Stimulated activated CD8-positive, alpha-beta memory T cell treated with anti-CD3 and anti-CD28 coated beads, Interleukin-12 subunit alpha, Interleukin-12 subunit beta, amount 100 ng/mL, for 4 hours (primary cell): Measurements from ENCODE around the gene IPO8.
"Not testable (repeated sequence)": the region's sequence is repeated elsewhere in the genome, so short reads cannot be mapped to it uniquely, and the experiment has no call there.

ENCODE experiments used
- DNase-seq: peaks from one replicate; pipeline ENCODE4 v3.0.0-alpha.2; 2020; ENCODE audit warnings: low read depth

Gene IPO8

DNA sequence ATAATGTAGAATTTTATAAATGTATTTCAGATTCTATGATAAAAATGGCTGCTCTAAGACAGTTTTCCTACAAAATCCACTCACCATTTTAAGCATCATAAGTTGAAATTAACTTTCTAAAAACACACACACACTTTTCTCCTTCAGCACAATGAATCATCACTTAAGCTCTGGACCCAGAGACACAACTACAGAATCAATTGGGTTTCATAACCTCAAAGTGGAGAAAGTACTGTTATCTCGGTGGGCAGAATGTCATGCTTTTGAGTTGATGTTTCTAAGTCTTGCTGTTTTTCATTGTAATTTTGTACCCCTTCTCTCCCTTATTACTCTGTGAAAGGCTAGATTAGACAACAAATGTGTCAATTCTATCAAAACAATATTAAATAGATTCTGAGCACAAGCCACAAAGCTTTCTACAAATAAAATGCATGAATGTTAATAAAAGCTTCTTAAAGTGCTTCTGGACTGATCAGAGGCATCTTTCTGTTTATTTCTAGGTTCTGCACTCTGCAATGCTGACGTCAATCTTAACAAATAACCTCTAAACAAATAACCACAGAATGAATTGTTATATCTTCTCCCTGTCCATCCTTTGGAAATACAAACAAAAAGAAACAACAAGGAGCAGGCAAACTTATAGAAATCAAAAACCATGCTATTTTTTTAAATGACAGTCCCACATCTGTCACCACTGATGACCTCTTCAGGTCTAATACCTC, 8.2 kb downstream of the IPO8 start:
- no peak for DNase-seq

GRCh38 chr12:30679241-30679640, 16.4 kb downstream of the IPO8 start:
- no peak for DNase-seq

GRCh38 chr12:30678221-30678620, 17.4 kb downstream of the IPO8 start:
- DNase-seq = no peak

DNA sequence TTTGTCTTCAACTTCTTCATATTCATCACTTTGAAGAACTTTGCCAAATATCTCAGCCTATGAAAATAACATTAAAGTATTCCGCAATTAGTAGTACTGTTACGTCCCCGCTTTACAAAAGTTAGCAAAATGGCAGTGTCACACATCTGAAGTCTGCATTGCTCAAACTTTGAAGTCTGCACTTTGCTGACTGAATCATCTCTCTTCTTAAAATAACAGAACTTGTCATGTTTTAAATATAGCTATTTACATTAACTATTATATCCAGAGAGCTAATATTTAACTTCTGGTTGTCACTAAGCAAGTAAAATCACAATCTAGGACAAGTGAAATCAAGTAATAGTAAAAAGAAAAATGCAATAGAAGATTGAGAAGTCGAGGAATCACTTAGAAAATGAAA, 34.5 kb downstream of the IPO8 start:
- no peak for DNase-seq

- no peak for DNase-seq
Observed at GRCh38 chr12:30652034-30652696, 43.5 kb downstream of the IPO8 start.

DNA sequence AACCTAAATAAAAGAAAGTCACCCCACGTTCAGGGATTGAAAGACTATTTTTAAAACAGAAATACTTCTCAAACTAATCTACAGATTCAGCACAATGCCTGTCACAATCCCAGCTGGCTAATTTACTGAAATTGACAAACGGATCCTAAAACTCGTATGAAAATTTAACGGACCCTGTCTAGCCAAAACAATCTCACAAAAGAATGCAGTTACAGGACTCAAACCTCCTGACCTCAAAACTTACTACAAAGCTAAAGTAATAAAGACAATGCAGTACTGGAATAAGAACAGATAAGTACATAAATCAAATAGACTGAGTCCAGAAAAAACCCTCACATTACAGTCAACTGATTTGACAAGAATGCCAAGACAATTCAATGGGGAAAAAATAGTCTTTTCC, 48.8 kb downstream of the IPO8 start:
- no peak for DNase-seq

GRCh38 chr12:30643366-30643765, 52.3 kb downstream of the IPO8 start:
- no peak for DNase-seq

GRCh38 chr12:30640392-30640791, 55.3 kb downstream of the IPO8 start:
- no peak for DNase-seq

GRCh38 chr12:30635385-30635784, 60.3 kb downstream of the IPO8 start:
- no peak for DNase-seq

GRCh38 chr12:30631740-30632139, 63.9 kb downstream of the IPO8 start:
- no peak for DNase-seq

DNA sequence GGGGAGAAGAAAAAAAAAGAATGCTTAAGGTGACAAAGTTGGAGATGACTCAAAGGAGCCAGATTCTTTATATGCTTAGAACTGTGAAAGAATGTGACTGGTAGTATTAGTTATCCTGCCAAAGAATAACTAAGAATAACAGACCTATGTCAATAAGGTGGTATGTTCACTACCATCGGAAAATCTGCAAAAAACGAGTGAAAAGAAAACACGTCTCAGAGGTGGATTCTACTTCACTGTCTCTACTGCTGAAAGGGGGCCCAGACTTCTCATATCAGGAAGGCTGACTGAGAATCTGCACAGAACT, 64.7 kb downstream of the IPO8 start:
- no peak for DNase-seq

DNA sequence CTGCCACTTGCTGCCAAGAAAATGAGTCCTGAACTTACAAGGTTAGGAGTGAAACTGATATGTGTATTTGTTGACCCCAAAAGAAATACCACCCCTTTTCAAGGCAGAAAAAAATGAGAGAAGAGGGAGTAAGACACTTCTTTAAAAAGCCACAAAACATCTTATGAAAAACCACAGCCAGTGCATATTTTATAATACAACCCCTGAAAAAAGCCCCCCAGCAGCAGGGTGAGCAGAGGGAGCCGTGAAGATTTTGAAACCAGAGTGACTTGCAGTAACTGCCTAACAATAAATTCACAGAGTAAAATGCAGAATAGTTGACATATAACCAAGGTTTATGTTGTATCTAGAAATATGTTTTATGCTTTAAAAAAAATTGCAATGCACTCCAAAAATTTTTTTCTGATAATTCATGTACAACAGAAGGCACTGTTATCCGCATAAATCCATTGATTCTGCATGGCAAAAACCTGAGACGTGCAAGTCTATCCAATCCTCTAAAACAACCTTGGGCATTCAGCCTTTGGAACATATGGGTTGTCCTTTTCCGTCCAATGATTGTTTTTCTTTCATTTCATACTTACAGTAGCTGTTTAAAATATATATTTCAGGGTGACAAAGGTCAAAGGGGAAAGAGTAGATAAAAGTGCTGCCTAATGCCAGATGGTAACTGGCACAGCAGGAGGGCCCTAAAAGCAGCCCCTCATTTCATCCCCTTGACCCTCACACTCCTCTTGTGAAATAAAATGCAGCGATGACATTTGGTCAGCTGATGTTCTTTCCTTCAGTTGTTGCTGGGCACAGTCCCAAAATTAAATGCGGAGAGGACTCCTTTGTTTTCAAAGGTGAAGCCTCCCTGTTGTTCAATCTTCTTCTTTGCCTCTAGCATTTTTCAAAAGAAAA, 65.3 kb downstream of the IPO8 start:
- DNase-seq = no peak

GRCh38 chr12:30626847-30627246, 68.8 kb downstream of the IPO8 start:
- no peak for DNase-seq

DNA sequence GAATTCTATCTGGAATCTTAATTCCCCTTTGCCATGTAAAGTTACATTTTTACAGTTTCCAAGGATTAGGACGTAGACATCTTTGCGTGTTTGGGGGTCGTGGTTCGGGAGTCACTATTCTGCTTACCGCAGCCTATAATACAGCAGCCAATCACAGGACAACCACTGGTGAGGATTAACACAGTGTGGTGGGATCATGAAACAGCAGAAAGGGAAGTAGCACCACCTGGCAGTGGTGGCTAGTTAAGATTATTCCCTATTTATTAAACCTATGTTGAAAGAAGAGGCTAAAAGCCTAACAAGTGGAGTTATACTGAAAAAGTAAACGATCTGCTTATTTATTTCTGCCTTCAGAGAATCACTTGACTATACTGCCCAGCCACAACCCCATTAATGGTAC, 71.7 kb downstream of the IPO8 start:
- DNase-seq = no peak

GRCh38 chr12:30622509-30622908, 73.2 kb downstream of the IPO8 start:
- no peak for DNase-seq

DNA sequence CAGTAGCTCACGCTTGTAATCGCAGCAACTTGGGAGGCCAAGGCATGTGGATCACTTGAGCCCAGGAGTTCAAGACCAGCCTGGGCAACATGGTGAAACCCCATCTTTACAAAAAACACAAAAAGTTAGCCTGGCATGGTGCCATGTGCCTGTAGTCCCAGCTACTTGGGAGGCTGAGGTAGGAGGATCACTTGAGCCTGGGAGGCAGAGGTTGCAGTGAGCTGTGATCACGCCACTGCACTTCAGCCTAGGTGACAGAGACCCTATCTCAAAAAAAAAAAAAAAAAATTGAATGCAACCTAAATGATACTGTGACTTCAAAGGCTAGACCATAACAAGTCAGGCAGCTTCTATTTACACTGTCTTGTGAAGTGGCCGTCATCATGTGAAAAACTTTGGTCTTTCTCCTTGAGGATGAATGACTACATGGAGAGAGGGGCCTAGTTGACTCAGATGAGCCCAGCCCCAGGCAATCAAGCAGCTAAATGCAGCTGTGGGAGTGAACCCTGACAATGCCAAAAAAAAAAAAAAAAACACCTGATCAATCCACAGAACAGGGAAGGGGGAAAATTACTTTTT, 73.9 kb downstream of the IPO8 start:
- DNase-seq = not testable (repeated sequence)

DNA sequence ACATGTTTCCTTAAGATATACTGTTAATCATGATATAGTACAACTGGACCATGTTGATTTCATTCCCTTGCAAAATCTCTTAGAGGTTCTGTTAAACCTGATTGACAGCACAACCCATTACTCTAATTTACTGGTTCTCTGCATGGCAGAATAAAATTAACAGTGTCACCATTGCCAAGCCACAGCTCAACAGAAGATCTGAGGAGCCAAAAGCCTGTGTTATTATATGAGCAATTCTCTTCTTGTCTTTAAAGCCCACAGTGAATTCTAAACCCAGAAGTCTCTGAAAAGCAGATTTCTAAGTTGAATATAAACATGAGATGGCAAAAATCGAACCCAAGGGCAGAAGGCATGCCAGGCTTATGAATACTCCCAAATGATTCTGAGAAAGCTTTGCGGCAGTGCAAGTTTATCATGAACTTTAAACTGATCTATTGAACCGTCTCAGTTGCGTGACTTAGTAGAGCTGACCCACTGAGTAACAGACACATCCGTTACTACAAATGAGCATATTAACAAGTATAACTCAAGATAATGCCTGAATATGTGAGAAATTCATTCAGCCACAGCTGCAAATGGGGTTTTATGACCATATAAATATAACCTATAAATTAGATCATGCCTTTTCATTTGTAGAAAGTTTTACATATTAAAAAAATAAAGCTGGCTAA, 78.2 kb downstream of the IPO8 start:
- no peak for DNase-seq

GRCh38 chr12:30614031-30614430, 81.6 kb downstream of the IPO8 start:
- DNase-seq = no peak

- no peak for DNase-seq
Observed at GRCh38 chr12:30613119-30613830, 82.4 kb downstream of the IPO8 start.

DNA sequence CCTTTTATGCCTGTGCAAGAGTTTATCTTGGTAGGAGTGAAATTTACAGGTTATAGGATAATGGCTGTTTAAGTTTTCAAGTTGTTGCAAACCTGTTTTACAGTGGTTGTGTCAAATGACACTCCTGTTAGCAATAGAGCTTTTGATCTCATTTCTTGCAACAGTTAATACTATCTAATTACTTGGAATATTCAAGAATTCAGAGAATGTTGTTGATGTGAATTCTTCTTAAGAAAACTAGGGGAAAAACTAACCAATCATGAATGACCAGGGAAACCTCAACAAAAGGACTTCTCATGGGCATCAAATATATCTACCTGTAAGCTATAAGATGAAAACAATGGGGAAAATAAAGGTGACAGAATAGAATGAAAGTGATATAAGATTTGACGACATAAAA, 85.0 kb downstream of the IPO8 start:
- DNase-seq = no peak

DNA sequence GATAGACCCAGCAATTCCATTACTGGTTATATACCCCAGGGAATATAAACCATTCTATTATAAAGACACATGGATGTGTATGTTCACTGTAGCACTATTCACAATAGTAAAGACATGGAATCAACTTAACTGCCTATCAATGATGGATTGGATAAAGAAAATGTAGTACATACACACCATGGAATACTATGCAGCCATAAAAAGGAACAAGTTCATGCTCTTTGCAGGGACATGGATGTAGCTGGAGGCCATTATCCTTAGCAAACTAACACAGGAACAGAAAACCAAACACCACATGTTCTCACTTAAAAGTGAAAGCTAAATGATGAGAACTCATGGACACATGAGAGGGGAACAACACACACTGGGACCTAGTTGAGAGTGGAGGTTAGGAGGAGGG, 85.8 kb downstream of the IPO8 start:
- DNase-seq = not testable (repeated sequence)
